ENCODE results near the gene ARL6. TPM values are rescaled to one million over a fixed set of nuclear protein-coding genes. Genes with fewer than 3 reads are reported as not detected.

The ARL6 gene
- total and polyA plus RNA-seq, 2 of the 8 experiments (the other 6 are each of a cell fraction or from before 2014, with no cell fraction given) = 1.8 to 12.0 TPM

DNA sequence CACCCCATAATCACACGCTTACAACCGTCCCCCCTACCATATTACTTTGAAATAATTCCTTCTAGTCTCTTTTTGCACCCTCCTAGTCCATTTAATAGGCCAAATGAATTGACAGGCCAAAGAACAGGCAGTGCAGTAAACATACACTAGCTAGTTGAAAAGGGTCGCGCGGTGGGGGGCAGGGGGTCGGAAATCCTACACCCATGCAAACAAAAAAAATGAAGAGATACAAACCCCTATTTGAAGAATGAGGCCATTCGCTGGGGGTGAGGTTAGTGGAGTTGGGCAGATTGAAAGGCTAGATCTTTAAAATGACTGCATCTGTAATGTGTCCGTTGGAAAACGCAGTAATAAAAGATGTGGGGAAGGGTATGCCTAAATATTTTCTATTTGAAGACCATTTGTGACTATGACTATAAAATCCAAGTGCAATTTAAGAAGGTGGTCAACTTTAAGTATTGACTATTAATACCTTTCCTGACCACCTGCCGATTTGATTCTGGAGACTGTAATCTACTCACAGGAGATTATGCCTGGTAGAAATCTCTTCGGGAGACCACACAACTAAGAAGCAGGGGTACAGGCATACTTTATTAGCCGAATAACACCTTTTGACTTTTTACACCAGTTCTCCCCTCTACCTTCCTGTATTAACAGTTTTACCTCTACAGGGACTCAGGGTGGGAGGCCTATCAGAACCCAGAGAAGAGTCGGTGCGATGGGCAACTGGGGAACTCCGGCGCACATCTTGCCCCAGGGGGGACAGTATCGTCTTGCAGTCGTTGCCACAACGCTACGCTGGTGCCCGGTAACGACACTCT, 762 bp upstream of the ARL6 start:
- Histone ChIP-seq H3K4me2 (ENCODE audit: insufficient read depth in 1 of 2, low read depth in 2 of 2, low read length in 2 of 2) (peak overlapping the region; percentile 77 to 82), H2BK12ac (ENCODE audit: low read depth, low read length) (no peak overlapping the region), H2BK20ac (ENCODE audit: low read length) (no peak overlapping the region), H3K23me2 (ENCODE audit: low read depth, low read length) (peaks cover 4% of the 10 kb centered on the region; the same call in 1 of the 2 replicates), H4K5ac (ENCODE audit: insufficient read length, low read depth, low read length) (peak overlapping the region; percentile 46), H2AFZ (ENCODE audit: low read length) (peak overlapping the region; percentile 99), H3K27me3 (replicated peaks in 1 of 4; ENCODE audit: control insufficient read depth in 3 of 4, extremely low read depth in 1 of 4, insufficient read depth in 3 of 4, low read length in 3 of 4) (no peaks in the 10 kb centered on the region), H2BK5ac (ENCODE audit: low read depth, low read length) (0 out of 2 replicates have a peak overlapping the region, but pooled peaks have one; percentile 36), H2BK120ac (replicated peaks; ENCODE audit: low read depth, low read length) (no peak overlapping the region), H3K14ac (ENCODE audit: insufficient read length) (no peak overlapping the region), H3K9ac (replicated peaks in 1 of 4; ENCODE audit: extremely low read depth in 1 of 4, low read depth in 3 of 4, low read length in 3 of 4) (peak overlapping the region in 3 of 4 experiments; percentile 39 to 63 (median 60); a peak in 6 of 7 replicates), H3K18ac (ENCODE audit: extremely low read depth, low read length) (peak overlapping the region; percentile 44; the same call in 1 of the 2 replicates), H3K79me2 (ENCODE audit: control insufficient read depth in 1 of 2, insufficient read depth in 2 of 2, low read length in 2 of 2) (peaks cover 0 to 21% of the 10 kb centered on the region in 2 experiments; a peak in 2 of 4 replicates), H3K27ac (ENCODE audit: low read depth, low read length) (peak overlapping the region; percentile 67; the same call in 1 of the 2 replicates), H4K20me1 (replicated peaks in 1 of 2; ENCODE audit: control insufficient read depth in 1 of 2, insufficient read depth in 2 of 2, low read length in 2 of 2) (no peaks in the 10 kb centered on the region), H3K23ac (ENCODE audit: insufficient read length) (no peak overlapping the region), H3K79me1 (ENCODE audit: low read depth, low read length) (no peaks in the 10 kb centered on the region), H4K8ac (ENCODE audit: extremely low read depth, insufficient read depth, low read length) (no peak overlapping the region; the same call in 1 of the 2 replicates), H3K4me1 (replicated peaks in 1 of 4; ENCODE audit: control insufficient read depth in 3 of 4, insufficient read depth in 4 of 4, low read length in 3 of 4) (peaks cover 0 to 12% (median 1%) of the 10 kb centered on the region in 4 experiments; a peak in 5 of 7 replicates), H3K36me3 (ENCODE audit: control insufficient read depth in 2 of 4, insufficient read depth in 4 of 4, low read length in 3 of 4) (no peaks in the 10 kb centered on the region; a peak in 1 of 8 replicates), H3K4me3 (ENCODE audit: extremely low read depth in 1 of 4, insufficient read depth in 2 of 4, low read depth in 3 of 4, low read length in 4 of 4) (peak overlapping the region; percentile 85 to 98 (median 92)), H4K91ac (replicated peaks; ENCODE audit: insufficient read length, low read length) (no peak overlapping the region), H2BK15ac (ENCODE audit: low read length) (no peak overlapping the region), H3K56ac (replicated peaks; ENCODE audit: insufficient read length, low read depth, low read length) (no peak overlapping the region), H3K9me3 (ENCODE audit: insufficient read depth in 2 of 2, low read depth in 1 of 2, low read length in 1 of 2) (no peaks in the 10 kb centered on the region), H3K4ac (replicated peaks; ENCODE audit: insufficient read length, low read depth, low read length) (no peak overlapping the region), H2AK5ac (ENCODE audit: low read depth, low read length) (no peak overlapping the region)
- TF ChIP-seq PHF8 (conservative IDR thresholded peaks at IDR 0.05; ENCODE audit: low read depth, low read length) (peak; percentile 32; the same call in 1 of the 2 replicates), CHD2 (IDR thresholded peaks at IDR 0.05; ENCODE audit: low read length) (no peak)
- CTCF ChIA-PET (ENCODE audit: partially characterized antibody) = interaction anchor here (0.8 to 1.6 kb wide), 5 partner anchors 10 to 306 kb away, joined by 3 to 4 read pairs (median 3); partner anchors contain the start of gene CRYBG3
- FAIRE-seq (peak; percentile 39), DNase-seq (ENCODE audit: low read depth in 1 of 2, low spot score in 2 of 2) (no peak)
- 2% methylated on average over 22 of the region's 22 CpGs; no CpG with 5 or more reads in 1 of the 2 experiments for WGBS, 2 experiments (ENCODE audit: extremely low coverage in 1 of 2, insufficient coverage in 1 of 2, insufficient read length in 1 of 2, insufficient replicate concordance in 2 of 2, low coverage in 1 of 2, low lambda C conversion rate in 2 of 2, missing lambda C conversion rate in 1 of 2)
- POLR2A ChIA-PET (ENCODE audit: partially characterized antibody) = interaction anchor here (0.8 to 1.2 kb wide), 2 partner anchors 59 to 220 kb away, joined by 4 read pairs; no protein-coding TSS in a partner anchor

Data from H1 (cell line).